Heart left ventricle (tissue), 16 donors: ENCODE results near the gene TMEM176A. TPM values are rescaled to one million over a fixed set of nuclear protein-coding genes. Genes with fewer than 3 reads are reported as not detected.

Source experiments
- ATAC-seq, 4 donors: fragments of 200-7000 bp; cut with Tn5 transposase; one replicate each; pipeline ENCODE4 v1.9.1; 2020 to 2022; ENCODE audit warnings: moderate library complexity in 4 of 4, mild to moderate bottlenecking in 3 of 4, moderate number of reproducible peaks in 1 of 4
- DNase-seq, 5 donors: peaks; one replicate each; pipeline ENCODE4 v3.0.0-alpha.2; 2020
- H3K27ac ChIP-seq, 12 donors: fragments of 200-600 bp; sonication (generic) in 4 of 12; one replicate each; pipeline versions ENCODE4 v1.5.0 to v1.8.0; 2016 to 2022; ENCODE audit warnings: mild to moderate bottlenecking in 2 of 12
- H3K27me3 ChIP-seq, 9 donors: fragments of 200-600 bp; sonication (generic) in 2 of 9; one replicate each; pipeline versions ENCODE4 v1.5.1 to v1.8.0; 2016 to 2022; ENCODE audit warnings: mild to moderate bottlenecking in 3 of 9
- H3K36me3 ChIP-seq, 9 donors: fragments of 200-600 bp; sonication (generic) in 2 of 9; one replicate each; pipeline versions ENCODE4 v1.5.0 to v1.8.0; 2018 to 2022; ENCODE audit warnings: mild to moderate bottlenecking in 2 of 9
- H3K4me1 ChIP-seq, 12 donors: fragments of 200-600 bp; sonication (generic) in 4 of 12; one replicate each; pipeline versions ENCODE4 v1.5.0 to v1.8.0; 2016 to 2022; ENCODE audit warnings: mild to moderate bottlenecking in 3 of 12
- H3K4me3 ChIP-seq, 12 donors: fragments of 200-600 bp; sonication (generic) in 4 of 12; one replicate each; pipeline versions ENCODE4 v1.5.0 to v1.8.0; 2017 to 2022; ENCODE audit warnings: mild to moderate bottlenecking in 9 of 12, moderate library complexity in 4 of 12
- H3K9me3 ChIP-seq, 12 donors: fragments of 200-600 bp; sonication (generic) in 4 of 12; one replicate each; pipeline versions ENCODE4 v1.5.0 to v1.8.0; 2016 to 2022; ENCODE audit warnings: mild to moderate bottlenecking in 1 of 12
- POLR2A ChIP-seq, 2 donors: fragments of 450-650 bp; IDR thresholded peaks; one replicate each; pipeline ENCODE4 v1.6.1; 2017; ENCODE audit warnings: antibody characterized with exemption in 2 of 2, mild to moderate bottlenecking in 2 of 2, moderate library complexity in 2 of 2
- WGBS, 4 donors: extraction: QIAGEN DNeasy Blood & Tissue Kit in 2 of 4; methylation state at CpG; one replicate each; pipeline versions ENCODE4 v1.1.5 to v1.1.7; 2013 to 2018; 5-methylcytosine and 5-hydroxymethylcytosine counted together
- intact Hi-C, 10 donors: fragments of 100-400 bp; cut with DNase I; formaldehyde crosslinking; loops; one replicate each; pipeline versions ENCODE4 v1.11.1 to v1.14.2; 2022
- polyA plus RNA-seq, 2 donors: library from polyadenylated mRNA; stranded (reverse); fragments of 200-250 nt; gene quantifications; one replicate each; pipeline ENCODE4 v1.2.3, GENCODE V29; 2013
- total RNA-seq, 9 donors: library from RNA; depleted of rRNA in 2 of 9; stranded (reverse); fragments of >200 nt in 2 of 9; fragmentation: NEBNext Ultra II Directional in 3 of 9; extraction: Animal tissue kit (Norgen Biotek cat#: 25700) in 3 of 9; gene quantifications; one replicate each; pipeline versions ENCODE4 v1.1.0 to v1.2.4, GENCODE V29; 2016 to 2023
- TF ChIP-seq, protein P1 (sequence below), 12 donors: fragments of 200-600 bp; sonication (generic) in 4 of 12; IDR thresholded peaks; one replicate each; pipeline versions ENCODE4 v1.5.0 to v1.8.0; 2018 to 2022; ENCODE audit warnings: antibody characterized with exemption in 12 of 12, mild to moderate bottlenecking in 5 of 12
- donor health status: ischemic (EF 13 %, LVEDD 7.1; RV severe dilation, severe dysfunction).
- donor health status: healthy with polysubstance abuse.
- donor health status: DM: no; HTN: yes; CAD: no.
- donor health status: DM: no; HTN: no; CAD: no.
- donor health status: ischemic (EF 25% LVEDD 6.9; RV normal size, moderate dysfunction).
- donor health status: ischemic (EF 25% LVEDD 5.7; RV mildly dilated, moderate dysfunction).
- donor health status: healthy.
- donor health status: DM: yes; HTN: yes; CAD: no.
- donor health status: ischemic (EF 35%, LVEDD 5.7; RV mildly dilated, moderate dysfunction).
- donor health status: nonischemic (EF 11% LVEDD 7.7; RV severe dilation, severe dysfunction).
- donor health status: DM: yes; HTN: yes; CAD: no.
- donor health status: PGD.
- donor health status: ischemic (EF 29% LVEDD 5.4; RV normal size, mild dysfunction).
- donor health status: nonischemic (EF 23%, LVEDD 6.1; RV moderate dilation, normal function).

TMEM176A gene
- total and polyA plus RNA-seq, 11 donors: 10.2 to 77.1 (median 29.7) TPM

DNA sequence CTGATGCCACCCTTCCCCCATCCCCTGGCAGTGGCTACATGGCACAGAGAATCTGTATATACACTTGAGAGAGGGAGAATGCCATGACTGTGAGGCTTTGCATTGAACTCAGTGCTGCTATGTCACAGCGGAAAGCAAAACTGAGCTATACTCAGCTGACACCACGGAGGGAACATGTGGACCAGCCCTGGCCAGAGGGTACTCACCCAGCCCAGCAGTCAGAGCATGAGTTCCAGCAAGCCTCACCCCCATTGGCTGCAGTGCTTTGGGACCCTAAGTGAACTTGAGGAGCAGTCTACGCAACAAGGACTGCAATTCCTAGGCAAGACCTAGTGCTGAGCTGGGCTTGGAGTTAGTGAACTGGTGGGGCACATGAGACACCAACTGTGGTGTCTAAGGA, 41.4 kb downstream of the TMEM176A start:
- Histone ChIP-seq H3K4me3 (no peak overlapping the region), H3K9me3 (no peaks in the 10 kb centered on the region), H3K36me3 (no peaks in the 10 kb centered on the region), H3K27me3 (no peaks in the 10 kb centered on the region), H3K4me1 (peaks cover 0 to 17% (median 0%) of the 10 kb centered on the region in 12 donors), H3K27ac (no peak overlapping the region)
- no peak for ATAC-seq
- TF ChIP-seq, protein P1, sequence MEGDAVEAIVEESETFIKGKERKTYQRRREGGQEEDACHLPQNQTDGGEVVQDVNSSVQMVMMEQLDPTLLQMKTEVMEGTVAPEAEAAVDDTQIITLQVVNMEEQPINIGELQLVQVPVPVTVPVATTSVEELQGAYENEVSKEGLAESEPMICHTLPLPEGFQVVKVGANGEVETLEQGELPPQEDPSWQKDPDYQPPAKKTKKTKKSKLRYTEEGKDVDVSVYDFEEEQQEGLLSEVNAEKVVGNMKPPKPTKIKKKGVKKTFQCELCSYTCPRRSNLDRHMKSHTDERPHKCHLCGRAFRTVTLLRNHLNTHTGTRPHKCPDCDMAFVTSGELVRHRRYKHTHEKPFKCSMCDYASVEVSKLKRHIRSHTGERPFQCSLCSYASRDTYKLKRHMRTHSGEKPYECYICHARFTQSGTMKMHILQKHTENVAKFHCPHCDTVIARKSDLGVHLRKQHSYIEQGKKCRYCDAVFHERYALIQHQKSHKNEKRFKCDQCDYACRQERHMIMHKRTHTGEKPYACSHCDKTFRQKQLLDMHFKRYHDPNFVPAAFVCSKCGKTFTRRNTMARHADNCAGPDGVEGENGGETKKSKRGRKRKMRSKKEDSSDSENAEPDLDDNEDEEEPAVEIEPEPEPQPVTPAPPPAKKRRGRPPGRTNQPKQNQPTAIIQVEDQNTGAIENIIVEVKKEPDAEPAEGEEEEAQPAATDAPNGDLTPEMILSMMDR (IDR thresholded peaks at IDR 0.05): no peak
- no peak for TF ChIP-seq POLR2A (IDR thresholded peaks at IDR 0.05)
- 89 to 96% (median 93%) methylated on average over 3 of the region's 3 CpGs for WGBS, 4 donors
- DNase-seq: no peak
- intact Hi-C loops: no loop called here

DNA sequence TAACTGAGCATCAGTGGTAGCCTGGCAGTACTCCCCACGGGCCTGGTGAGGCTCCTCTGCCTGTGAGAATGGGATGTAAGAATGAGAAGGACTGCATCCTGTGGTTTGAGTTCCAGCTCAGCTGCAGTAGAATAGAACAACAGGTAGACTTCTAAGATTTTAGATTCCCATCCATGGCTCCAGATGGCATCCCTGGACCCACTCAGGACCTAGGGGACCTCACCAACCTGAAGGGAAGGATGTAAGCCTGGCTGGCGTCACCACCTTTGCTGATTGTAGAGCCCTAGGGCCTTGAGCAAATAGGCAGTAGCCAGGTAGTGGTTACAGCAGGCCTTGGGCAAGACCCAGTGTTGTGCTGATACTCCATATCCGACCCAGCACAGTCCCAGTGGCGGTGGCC, 42.1 kb downstream of the TMEM176A start:
- Histone ChIP-seq H3K4me1 (peaks cover 0 to 17% (median 0%) of the 10 kb centered on the region in 12 donors), H3K36me3 (no peaks in the 10 kb centered on the region), H3K4me3 (no peak overlapping the region), H3K9me3 (no peaks in the 10 kb centered on the region), H3K27ac (no peak overlapping the region), H3K27me3 (no peaks in the 10 kb centered on the region)
- TF ChIP-seq, protein P1 (IDR thresholded peaks at IDR 0.05): no peak
- TF ChIP-seq POLR2A (IDR thresholded peaks at IDR 0.05): no peak
- 56 to 80% (median 71%) methylated on average over 4 of the region's 4 CpGs for WGBS, 4 donors
- no peak for DNase-seq
- ATAC-seq: no peak
- intact Hi-C loops: no loop called here

DNA sequence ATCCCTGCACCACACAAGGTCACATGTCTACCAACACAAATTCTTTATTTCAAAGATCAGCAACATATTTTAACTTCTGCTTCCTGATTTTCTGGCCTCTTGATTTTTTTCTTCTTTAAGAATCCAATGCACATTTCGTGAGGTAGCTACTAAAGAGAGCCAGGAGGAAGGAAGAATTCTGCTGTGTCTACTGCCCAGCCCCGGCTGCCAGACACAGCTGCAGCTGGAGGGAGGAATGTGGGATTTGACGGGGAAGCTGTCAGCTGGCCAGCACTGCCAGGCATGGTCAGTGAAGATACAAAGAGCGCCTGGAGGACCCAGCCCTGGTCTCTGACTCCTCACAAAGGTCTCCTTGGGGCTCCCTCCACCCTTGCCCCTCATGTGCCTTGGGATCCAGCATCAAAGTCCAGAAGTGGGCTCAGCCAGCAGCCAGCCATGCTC, 44.9 kb downstream of the TMEM176A start:
- Histone ChIP-seq H3K4me1 (peaks cover 0 to 17% (median 0%) of the 10 kb centered on the region in 12 donors), H3K4me3 (no peak overlapping the region), H3K9me3 (no peaks in the 10 kb centered on the region), H3K27me3 (no peaks in the 10 kb centered on the region), H3K27ac (peak overlapping the region in 2 of 12 donors; percentile 8 to 69), H3K36me3 (no peaks in the 10 kb centered on the region)
- intact Hi-C loops: no loop called here
- 3 to 9% (median 5%) methylated on average over 4 of the region's 4 CpGs for WGBS, 4 donors
- TF ChIP-seq, protein P1 (IDR thresholded peaks at IDR 0.05): no peak
- TF ChIP-seq POLR2A (IDR thresholded peaks at IDR 0.05): no peak
- ATAC-seq: peak; percentile 68 to 93 (median 82)
- peak; percentile 49 to 81 (median 59) for DNase-seq

DNA sequence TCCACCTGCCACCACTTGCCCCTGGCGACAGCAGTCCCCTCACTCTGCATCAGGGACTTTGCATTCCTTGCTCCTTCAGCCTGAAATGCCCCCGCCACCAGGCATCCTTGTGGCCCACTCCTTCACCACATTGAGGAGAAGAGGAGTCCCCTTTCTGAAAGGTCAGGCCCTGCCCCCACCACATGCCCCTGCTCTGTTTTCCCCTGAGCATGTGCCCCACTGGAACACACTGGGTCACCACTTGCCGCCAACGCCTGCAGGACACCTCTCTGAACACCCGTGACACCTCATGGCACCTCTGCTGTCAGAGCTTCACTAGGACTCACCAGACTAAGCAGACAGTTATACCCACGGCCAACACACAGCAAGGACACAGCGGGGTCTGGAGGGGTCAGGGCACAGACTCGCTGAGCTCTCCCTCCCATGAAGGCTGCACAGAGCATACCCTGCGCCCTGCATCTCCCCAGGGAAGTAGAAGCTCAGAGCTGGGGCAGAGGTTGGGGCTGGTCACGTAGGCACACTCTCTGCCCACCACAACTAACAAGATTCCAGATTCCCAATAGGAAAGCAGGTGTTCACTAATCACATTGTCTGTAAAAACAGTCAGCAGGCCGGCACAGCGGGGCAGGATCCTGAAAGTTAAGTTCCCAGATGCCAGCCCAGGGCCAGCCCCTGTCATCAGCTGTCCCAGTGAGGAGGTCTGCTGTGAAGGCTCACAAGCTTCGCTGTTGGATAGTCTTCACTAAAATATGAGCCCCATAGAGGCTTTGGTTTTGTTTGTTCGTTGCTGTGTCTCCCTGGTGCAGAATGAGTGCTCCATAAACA, 45.9 kb downstream of the TMEM176A start:
- Histone ChIP-seq H3K4me3 (no peak overlapping the region), H3K27ac (no peak overlapping the region), H3K36me3 (no peaks in the 10 kb centered on the region), H3K4me1 (peaks cover 0 to 17% (median 0%) of the 10 kb centered on the region in 12 donors), H3K9me3 (no peaks in the 10 kb centered on the region), H3K27me3 (peaks cover 0 to 9% (median 0%) of the 10 kb centered on the region in 9 donors)
- no peak for TF ChIP-seq POLR2A (IDR thresholded peaks at IDR 0.05)
- TF ChIP-seq, protein P1 (IDR thresholded peaks at IDR 0.05): no peak
- no peak for ATAC-seq
- DNase-seq: no peak
- WGBS, 4 donors: 90 to 93% (median 92%) methylated on average over 10 to 14 of the region's 14 CpGs
- intact Hi-C loops: no loop called here
